HepG2 (cell line): ENCODE data around the gene IL1A. TPM values are rescaled to one million over a fixed set of nuclear protein-coding genes. Genes with fewer than 3 reads are reported as not detected.

Experiments used
- ASH2L ChIP-seq: fragments of 300-600, 200-600 bp; sonication (generic); IDR thresholded peaks from 2 replicates; pipeline ENCODE4 v1.7.0; 2017; ENCODE audit warnings: low read depth, mild to moderate bottlenecking, moderate library complexity, mixed read lengths, low read length; ENCODE audit not compliant: insufficient read length
- FOXP1 ChIP-seq, 2 experiments: fragments of 450-650 bp in 1 of 2; IDR thresholded peaks; 2 replicates each; pipeline ENCODE4 v1.6.1; 2017 to 2018; ENCODE audit warnings: antibody characterized with exemption in 1 of 2
- GATAD2A ChIP-seq: IDR thresholded peaks from 2 replicates; pipeline ENCODE4 v1.6.1; 2016
- GPN1 ChIP-seq: sonication (generic); formaldehyde crosslinking; IDR thresholded peaks from 2 replicates; pipeline ENCODE4 v1.5.1; 2020; ENCODE audit warnings: missing genetic modification reagents, borderline replicate concordance
- ISL2 ChIP-seq: sonication (generic); formaldehyde crosslinking; IDR thresholded peaks from 2 replicates; pipeline ENCODE4 v1.5.0; 2020; ENCODE audit warnings: missing genetic modification reagents
- JUND ChIP-seq: sonication (generic); formaldehyde crosslinking; IDR thresholded peaks from 2 replicates; pipeline ENCODE4 v1.8.0; 2022; ENCODE audit warnings: mild to moderate bottlenecking, missing genetic modification reagents
- MLLT10 ChIP-seq: sonication (generic); formaldehyde crosslinking; IDR thresholded peaks from 2 replicates; pipeline ENCODE4 v1.4.0; 2020; ENCODE audit warnings: missing genetic modification reagents
- POGK ChIP-seq: sonication (generic); formaldehyde crosslinking; conservative IDR thresholded peaks from 2 replicates; pipeline ENCODE4 v1.8.0; 2022; ENCODE audit warnings: mild to moderate bottlenecking, moderate library complexity, missing genetic modification reagents
- RXRA ChIP-seq: sonication (generic); formaldehyde crosslinking; IDR thresholded peaks from 2 replicates; pipeline ENCODE4 v1.5.1; 2020; ENCODE audit warnings: missing genetic modification reagents
- SAFB2 ChIP-seq: sonication (generic); formaldehyde crosslinking; IDR thresholded peaks from 2 replicates; pipeline ENCODE4 v1.5.1; 2020; ENCODE audit warnings: missing genetic modification reagents, low read depth, mild to moderate bottlenecking, borderline replicate concordance
- SMAD3 ChIP-seq: sonication (generic); formaldehyde crosslinking; IDR thresholded peaks from 2 replicates; pipeline ENCODE4 v1.4.0; 2020; ENCODE audit warnings: missing genetic modification reagents
- TSC22D2 ChIP-seq: sonication (generic); formaldehyde crosslinking; IDR thresholded peaks from 2 replicates; pipeline ENCODE4 v1.5.1; 2020; ENCODE audit warnings: missing genetic modification reagents, mild to moderate bottlenecking, borderline replicate concordance
- ZBTB4 ChIP-seq: sonication (generic); formaldehyde crosslinking; IDR thresholded peaks from 2 replicates; pipeline ENCODE4 v1.4.0; 2020; ENCODE audit warnings: missing genetic modification reagents, mild to moderate bottlenecking, borderline replicate concordance
- ZFAT ChIP-seq: sonication (generic); formaldehyde crosslinking; conservative IDR thresholded peaks from 2 replicates; pipeline ENCODE4 v1.8.1; 2023; ENCODE audit warnings: missing genetic modification reagents, inconsistent platforms
- ZNF143 ChIP-seq: sonication (generic); formaldehyde crosslinking; IDR thresholded peaks from 2 replicates; pipeline ENCODE4 v1.4.0; 2020; ENCODE audit warnings: missing genetic modification reagents
- ZNF280D ChIP-seq: sonication (generic); formaldehyde crosslinking; IDR thresholded peaks from 2 replicates; pipeline ENCODE4 v1.5.1; 2020; ENCODE audit warnings: mild to moderate bottlenecking, missing genetic modification reagents
- ZNF329 ChIP-seq: sonication (generic); formaldehyde crosslinking; IDR thresholded peaks from 2 replicates; pipeline ENCODE4 v1.9.0; 2021; ENCODE audit warnings: low read depth, mild to moderate bottlenecking, missing genetic modification reagents
- ZNF878 ChIP-seq: sonication (generic); formaldehyde crosslinking; IDR thresholded peaks from 2 replicates; pipeline ENCODE4 v1.8.1; 2023; ENCODE audit warnings: mild to moderate bottlenecking, missing genetic modification reagents, moderate library complexity
- ZSCAN25 ChIP-seq: sonication (generic); formaldehyde crosslinking; IDR thresholded peaks from 2 replicates; pipeline ENCODE4 v1.8.0; 2022; ENCODE audit warnings: mild to moderate bottlenecking, missing genetic modification reagents
- polyA plus RNA-seq, 8 experiments: library from polyadenylated mRNA; depleted of rRNA in 3 of 8; stranded (reverse) in 7 of 8; unstranded in 1 of 8; fragments of >200 nt; fragmentation: Illumina TruSeq in 4 of 8; extraction: Trizol in 4 of 8; gene quantifications; 2 replicates each; pipeline versions ENCODE4 v1.2.1 to v1.2.3, GENCODE V29; 2011 to 2016; ENCODE audit warnings: low read depth in 4 of 8, missing spikeins in 1 of 8, mixed read lengths in 1 of 8; ENCODE audit not compliant: insufficient read depth in 1 of 8
- total RNA-seq, 5 experiments: library from RNA; depleted of rRNA; stranded (reverse); fragments of >200 nt; fragmentation: Illumina TruSeq; extraction: Trizol; gene quantifications; 2 replicates each; pipeline ENCODE4 v1.2.3, GENCODE V29; 2016; ENCODE audit warnings: low read depth in 1 of 5
- TF ChIP-seq, protein P1 (sequence below): sonication (generic); IDR thresholded peaks from 2 replicates; pipeline ENCODE4 v1.6.1; 2016; ENCODE audit warnings: low read depth, borderline replicate concordance

Gene IL1A
- total and polyA plus RNA-seq, 2 of the 13 experiments (the other 11 are each of a cell fraction or from before 2014, with no cell fraction given), result not detected

DNA sequence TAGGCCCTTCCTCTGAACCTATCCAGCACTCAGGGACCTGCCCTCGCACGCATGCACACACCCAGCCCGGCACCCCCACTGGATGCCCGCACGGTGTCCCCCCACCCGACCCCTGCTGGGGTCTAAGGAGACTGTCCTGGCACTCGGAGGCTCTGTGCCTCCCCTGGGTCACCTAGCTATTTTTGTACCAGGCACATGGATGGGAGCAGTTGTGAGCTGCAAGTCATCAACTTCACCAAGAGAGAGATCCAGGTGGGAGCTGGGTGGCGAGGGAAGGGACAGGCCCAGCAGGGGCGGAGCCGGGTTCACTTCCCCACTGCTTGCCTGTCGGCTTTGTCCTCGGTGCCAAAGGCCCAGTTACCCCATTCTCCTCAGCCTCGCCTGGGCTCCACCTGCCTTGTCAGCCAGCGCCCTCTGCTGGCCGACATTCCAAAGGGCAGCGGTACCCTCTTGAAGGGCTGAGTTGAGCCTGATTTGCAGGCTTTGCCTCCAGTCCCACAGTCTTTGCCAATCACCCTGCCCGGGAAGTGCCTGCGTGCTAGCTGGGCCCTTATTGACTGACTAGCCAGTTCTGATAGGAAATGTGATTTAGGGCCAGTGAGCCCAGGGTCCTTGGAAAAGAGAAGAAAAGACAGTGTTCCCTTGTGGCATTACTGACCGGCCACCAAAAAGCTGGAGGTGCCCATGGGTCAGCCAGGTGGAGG is 57.7 kb downstream of the IL1A start (continued):
- no peak for TF ChIP-seq ZNF280D (CRISPR knock-in tag)
- TF ChIP-seq ISL2, result peak; percentile 46; the same call in 1 of the 2 replicates
- TF ChIP-seq ZNF143 (CRISPR knock-in tag), result no peak
- no peak for TF ChIP-seq ZFAT (CRISPR knock-in tag)
- peak; percentile 79; the same call in 1 of the 2 replicates for TF ChIP-seq SMAD3 (CRISPR knock-in tag)
- TF ChIP-seq, protein P1, sequence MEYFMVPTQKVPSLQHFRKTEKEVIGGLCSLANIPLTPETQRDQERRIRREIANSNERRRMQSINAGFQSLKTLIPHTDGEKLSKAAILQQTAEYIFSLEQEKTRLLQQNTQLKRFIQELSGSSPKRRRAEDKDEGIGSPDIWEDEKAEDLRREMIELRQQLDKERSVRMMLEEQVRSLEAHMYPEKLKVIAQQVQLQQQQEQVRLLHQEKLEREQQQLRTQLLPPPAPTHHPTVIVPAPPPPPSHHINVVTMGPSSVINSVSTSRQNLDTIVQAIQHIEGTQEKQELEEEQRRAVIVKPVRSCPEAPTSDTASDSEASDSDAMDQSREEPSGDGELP, result peak; percentile 41; the same call in 1 of the 2 replicates
- TF ChIP-seq SAFB2 (CRISPR knock-in tag), result no peak; the same call in 1 of the 2 replicates
- no peak for TF ChIP-seq GPN1
- peak; percentile 85 for TF ChIP-seq GATAD2A (CRISPR knock-in tag)
- no peak for TF ChIP-seq FOXP1 (IDR thresholded peaks at IDR 0.05)
- no peak for TF ChIP-seq FOXP1 (CRISPR knock-in tag; IDR thresholded peaks at IDR 0.05)
- TF ChIP-seq ZNF878 (CRISPR knock-in tag), result no peak
- TF ChIP-seq MLLT10 (CRISPR knock-in tag), result no peak
- 0 out of 2 replicates have a peak, but pooled peaks have one; percentile 25 for TF ChIP-seq ZBTB4 (CRISPR knock-in tag)
- peak; percentile 71; the same call in 1 of the 2 replicates for TF ChIP-seq ZNF329 (CRISPR knock-in tag)
- TF ChIP-seq JUND (CRISPR knock-in tag), result no peak
- TF ChIP-seq RXRA, result peak; percentile 67
- TF ChIP-seq ZSCAN25 (CRISPR knock-in tag), result peak; percentile 39; the same call in 1 of the 2 replicates
- 0 out of 2 replicates have a peak, but pooled peaks have one; percentile 45 for TF ChIP-seq POGK (CRISPR knock-in tag)
- peak; percentile 94; the same call in 1 of the 2 replicates for TF ChIP-seq TSC22D2 (CRISPR knock-in tag)
- peak; percentile 57 for TF ChIP-seq ASH2L
